NK-92 treated with Interleukin-12 subunit alpha and Interleukin-12 subunit beta, amount 100 ng/mL, for 24 hours (cell line): ENCODE results near the gene KCNG4.
"Not testable (repeated sequence)": the region's sequence is repeated elsewhere in the genome, so short reads cannot be mapped to it uniquely, and the experiment has no call there.

Experiments
- DNase-seq: peaks from one replicate; lab custom pipeline; 2025; lab: John Stamatoyannopoulos, UW

Gene KCNG4

GRCh38 chr16:84205976-84206691, 33.7 kb downstream of the KCNG4 start:
- no peak for DNase-seq

GRCh38 chr16:84205123-84205522, 34.7 kb downstream of the KCNG4 start:
- DNase-seq = not testable (repeated sequence)

GRCh38 chr16:84204551-84204950, 35.3 kb downstream of the KCNG4 start:
- not testable (repeated sequence) for DNase-seq

- no peak for DNase-seq
Observed at GRCh38 chr16:84199861-84200260, 40.0 kb downstream of the KCNG4 start.

- DNase-seq = no peak
Observed at GRCh38 chr16:84199097-84199496, 40.7 kb downstream of the KCNG4 start.

GRCh38 chr16:84198401-84198800, 41.4 kb downstream of the KCNG4 start:
- DNase-seq = no peak

GRCh38 chr16:84197466-84198128, 42.2 kb downstream of the KCNG4 start:
- DNase-seq = no peak

- no peak for DNase-seq
Observed at GRCh38 chr16:84196727-84197394, 43.0 kb downstream of the KCNG4 start.

GRCh38 chr16:84196101-84196500, 43.7 kb downstream of the KCNG4 start:
- no peak for DNase-seq

GRCh38 chr16:84195201-84196093, 44.4 kb downstream of the KCNG4 start:
- DNase-seq = no peak

GRCh38 chr16:84194470-84195200, 45.2 kb downstream of the KCNG4 start:
- DNase-seq = no peak

GRCh38 chr16:84194018-84194417, 45.8 kb downstream of the KCNG4 start:
- no peak for DNase-seq

- DNase-seq = no peak
Observed at GRCh38 chr16:84193480-84193879, 46.3 kb downstream of the KCNG4 start.

- DNase-seq = no peak
Observed at GRCh38 chr16:84191466-84191865, 48.3 kb downstream of the KCNG4 start.

GRCh38 chr16:84190731-84191388, 49.0 kb downstream of the KCNG4 start, which contains the start of gene ADAD2:
ADAD2 (plus strand) TSS chr16:84191157; CDS start chr16:84191231, 74 bp downstream.
- no peak for DNase-seq

- DNase-seq = peak; percentile 73
Observed at GRCh38 chr16:84186685-84187437, 53.0 kb downstream of the KCNG4 start, which contains the start of gene TAF1C. TAF1C (minus strand) TSS chr16:84187057; CDS start chr16:84184988, 2,069 bp downstream.

- DNase-seq = no peak
Observed at GRCh38 chr16:84184775-84185174, 55.0 kb downstream of the KCNG4 start.

- DNase-seq = no peak
Observed at GRCh38 chr16:84183911-84184591, 55.8 kb downstream of the KCNG4 start.

- no peak for DNase-seq
Observed at GRCh38 chr16:84183572-84183875, 56.3 kb downstream of the KCNG4 start.
